Muscle of arm (tissue), 12 donors: ENCODE measurements around the gene GORASP1. TPM values are rescaled to one million over a fixed set of nuclear protein-coding genes. Genes with fewer than 3 reads are reported as not detected.
"Not testable (repeated sequence)": the region's sequence is repeated elsewhere in the genome, so short reads cannot be mapped to it uniquely, and the experiment has no call there.

ENCODE experiments used
- DNase-seq: peaks from one replicate; pipeline ENCODE4 v3.0.0-alpha.2; 2013
- polyA plus RNA-seq, 12 donors: library from polyadenylated mRNA; unstranded; fragments of 120-200 nt; gene quantifications; one replicate each; pipeline ENCODE4 v1.2.1, GENCODE V29; 2013; ENCODE audit not compliant: insufficient read length in 12 of 12

Gene GORASP1
- polyA plus RNA-seq, 12 donors: 30.5 to 60.3 (median 33.9) TPM; not detected in 1

DNA sequence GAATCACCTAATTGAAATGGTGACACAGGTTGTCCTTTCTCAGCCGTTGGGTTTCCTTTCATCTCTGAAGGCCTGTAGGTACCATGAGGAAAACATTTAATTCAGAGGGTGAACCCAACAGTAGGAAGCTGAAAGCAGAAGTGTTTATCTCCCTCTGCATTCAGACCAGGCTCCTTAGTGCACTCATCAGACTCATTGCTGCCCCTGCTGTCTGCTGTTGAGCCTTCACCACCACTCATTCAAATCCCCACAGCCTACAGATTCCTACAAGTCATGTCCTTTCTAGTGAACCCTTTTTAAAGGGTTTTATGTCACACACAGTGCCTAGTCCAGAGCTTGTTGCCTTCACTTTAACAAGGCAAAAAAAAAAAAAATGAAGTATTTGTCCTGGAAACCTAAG is 42.2 kb downstream of the GORASP1 start:
- DNase-seq: no peak

GRCh38 chr3:39064646-39065045 is 42.8 kb downstream of the GORASP1 start:
- no peak for DNase-seq

DNA sequence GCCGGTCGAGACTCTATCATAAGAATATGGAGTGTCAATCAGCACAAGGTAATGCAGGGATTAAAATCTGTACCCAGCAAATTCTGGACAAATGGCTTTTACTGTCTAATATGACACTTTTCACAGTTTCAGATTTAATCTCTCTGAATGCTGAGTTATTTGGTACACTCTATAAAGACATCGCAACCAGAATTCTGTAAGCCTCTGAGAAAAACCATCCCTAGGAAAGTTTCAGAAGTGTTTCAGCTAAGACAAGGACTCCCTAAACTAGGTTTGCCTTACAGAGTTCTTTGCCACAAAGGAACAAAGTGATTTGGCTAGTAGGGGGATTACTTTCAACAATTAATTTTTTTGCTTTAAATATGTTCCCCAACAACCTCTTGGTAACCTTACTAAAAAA is 44.3 kb downstream of the GORASP1 start:
- no peak for DNase-seq

- no peak for DNase-seq
These were observed 45.2 kb downstream of the GORASP1 start for GRCh38 chr3:39062180-39062579.

DNA sequence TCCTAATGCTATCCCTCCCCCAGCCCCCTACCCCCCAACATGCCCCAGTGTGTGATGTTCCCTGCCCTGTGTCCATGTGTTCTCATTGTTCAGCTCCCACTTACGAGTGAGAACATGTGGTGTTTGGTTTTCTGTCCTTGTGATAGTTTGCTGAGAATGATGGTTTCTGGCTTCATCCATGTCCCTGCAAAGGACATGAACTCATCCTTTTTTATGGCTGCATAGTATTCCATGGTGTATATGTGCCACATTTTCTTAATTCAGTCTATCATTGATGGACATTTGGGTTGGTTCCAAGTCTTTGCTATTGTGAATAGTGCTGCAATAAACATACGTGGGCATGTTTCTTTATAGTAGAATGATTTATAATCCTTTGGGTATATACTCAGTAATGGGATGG is 46.2 kb downstream of the GORASP1 start:
- not testable (repeated sequence) for DNase-seq

DNA sequence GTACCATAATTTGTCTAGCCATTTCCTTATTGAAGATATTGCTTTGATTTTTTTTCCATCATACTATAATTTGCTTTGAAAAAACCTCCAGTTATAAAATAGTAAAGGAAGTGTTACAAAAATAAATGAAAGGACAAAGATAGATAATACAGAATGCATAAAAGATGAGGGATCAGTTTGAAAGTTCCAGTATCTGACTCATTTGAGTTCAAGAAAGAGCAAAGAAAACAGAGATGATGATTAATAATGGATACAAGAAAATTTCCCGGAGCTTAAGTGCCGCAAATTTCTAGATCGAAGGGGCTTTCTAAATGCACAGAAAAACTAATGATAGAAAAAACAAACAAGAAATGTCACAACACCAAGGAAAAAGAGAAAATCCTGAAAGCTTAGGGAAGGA is 51.3 kb downstream of the GORASP1 start:
- no peak for DNase-seq

DNA sequence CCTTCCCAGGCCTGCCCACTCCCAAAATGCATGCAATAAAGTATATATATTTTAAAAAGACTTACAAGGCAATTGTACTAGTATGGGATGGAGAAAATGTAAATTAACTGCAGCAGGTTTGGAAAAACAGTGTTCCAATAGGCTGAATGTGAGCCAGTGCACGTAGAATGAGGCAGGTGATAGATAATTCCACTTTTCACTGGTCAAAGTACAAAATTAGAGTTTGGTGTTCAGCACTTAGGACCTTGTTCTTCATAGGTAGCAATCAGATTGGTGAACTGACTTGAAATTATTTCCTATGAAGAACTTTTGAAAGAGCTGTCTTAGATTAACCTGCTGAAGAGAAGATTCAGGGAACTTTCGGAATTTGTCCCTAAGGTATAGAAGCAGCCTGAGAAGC is 53.7 kb downstream of the GORASP1 start:
- DNase-seq: no peak

- no peak for DNase-seq
These were observed 54.8 kb downstream of the GORASP1 start for GRCh38 chr3:39052583-39052982.

DNA sequence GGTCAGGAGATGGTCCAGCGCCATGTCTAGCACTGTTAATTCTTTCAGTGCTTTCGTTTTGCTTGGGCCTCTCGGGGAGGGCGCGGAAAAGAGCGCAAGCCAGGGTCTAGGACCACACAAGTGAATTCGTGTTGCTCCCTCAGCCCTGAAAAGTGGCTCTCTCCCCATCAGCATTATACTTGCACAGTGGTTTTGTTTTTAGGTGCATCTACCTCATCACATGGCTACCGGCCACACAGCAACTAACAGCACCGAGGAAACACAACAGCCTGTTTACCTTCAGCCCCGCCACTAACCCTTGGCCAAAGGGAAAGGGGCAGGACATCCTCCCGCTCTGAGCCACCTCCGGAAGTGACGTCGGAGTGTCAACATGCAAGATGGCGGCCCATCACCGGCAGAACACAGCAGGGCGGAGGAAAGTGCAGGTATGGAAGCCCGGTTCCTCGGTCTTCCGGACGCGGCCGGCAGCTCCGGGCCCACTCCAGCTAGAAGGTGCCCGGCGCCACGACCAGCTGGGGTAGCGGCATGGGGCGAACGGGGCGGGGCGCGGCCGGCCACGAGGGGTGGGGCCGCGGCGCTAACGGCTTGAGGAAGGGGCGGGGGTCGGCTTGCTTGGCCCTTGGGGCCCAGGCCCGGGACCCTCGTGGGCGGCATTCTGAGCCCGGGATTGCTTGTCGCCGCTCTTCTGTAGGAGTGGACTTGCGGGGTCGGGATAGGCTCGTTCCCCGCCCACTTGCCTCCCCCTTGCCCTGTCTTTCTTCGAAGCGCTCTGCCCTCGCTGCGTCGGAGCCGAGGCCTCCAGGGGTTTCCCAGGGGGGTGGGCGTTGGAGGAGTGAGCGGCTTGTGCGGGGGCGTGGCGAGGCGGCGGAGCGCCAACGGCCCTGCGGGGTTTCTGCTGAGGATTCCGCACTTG is 55.5 kb downstream of the GORASP1 start, which contains the start of the genes SCN11A and WDR48:
SCN11A (minus strand) TSS at position 296 of the 913 bp plus-strand sequence. CDS start 101,582 bp downstream, outside the sequence.
WDR48 (plus strand) TSS at position 368 of the 913 bp plus-strand sequence; CDS start at position 378, 10 bp downstream.
- DNase-seq: peak; percentile 96

DNA sequence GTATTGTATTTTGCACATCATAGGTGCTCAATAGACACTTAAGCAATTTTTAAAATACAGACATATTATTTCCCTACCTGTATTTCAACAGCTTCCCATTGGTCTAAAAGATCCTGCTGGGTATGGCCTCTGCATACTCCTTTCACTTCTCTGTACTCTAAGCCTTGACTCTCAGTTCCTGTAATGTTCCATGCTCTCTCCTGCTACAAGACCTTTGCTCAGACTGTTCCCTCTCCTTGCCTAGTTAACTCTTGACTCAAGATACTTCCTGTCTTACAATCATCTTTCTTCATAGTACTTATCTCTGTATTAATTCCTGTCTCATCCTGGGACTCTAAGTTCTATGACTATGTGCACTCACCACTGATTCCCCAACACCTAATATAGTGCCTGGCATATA is 57.4 kb downstream of the GORASP1 start:
- DNase-seq: no peak

Other genes starting within 250 kb of the GORASP1 start
- 1 to 10 TPM in 11 of 12 donors, not detected in 1; 1.4 to 7.3 (median 3.4) TPM for gene SCN11A, start 55.7 kb downstream of the GORASP1 start, polyA plus RNA-seq
- gene WDR48, start 55.6 kb downstream of the GORASP1 start, polyA plus RNA-seq: 10 to 100 TPM in 11 of 12 donors, not detected in 1; 23.2 to 59.7 (median 47.2) TPM
- gene TTC21A, start 53 bp upstream of the GORASP1 start, polyA plus RNA-seq: 1 to 10 TPM in 10 of 12 donors, not detected in 2; 1.8 to 9.4 (median 3.4) TPM
- 10 to 100 TPM in 1 of 12 donors, 1 to 10 TPM in 10, not detected in 1; 3.8 to 15.8 (median 5.4) TPM for gene CSRNP1, start 46.0 kb upstream of the GORASP1 start, polyA plus RNA-seq
- gene XIRP1, start 85.0 kb upstream of the GORASP1 start, polyA plus RNA-seq: 100 to 1,000 TPM in 9 of 12 donors, 10 to 100 TPM in 2, not detected in 1; 45.8 to 329 (median 123) TPM
- gene CX3CR1, start 172.4 kb upstream of the GORASP1 start, polyA plus RNA-seq: 1 to 10 TPM in 11 of 12 donors, not detected in 1; 3.5 to 5.6 (median 4.2) TPM
- gene CCR8, start 222.1 kb upstream of the GORASP1 start, polyA plus RNA-seq: under 1 TPM in 1 of 12 donors, not detected in 11; 0.19 TPM